HG03045 (cell line): Measurements from ENCODE around the gene FGGY.
"Not testable (repeated sequence)": the region's sequence is repeated elsewhere in the genome, so short reads cannot be mapped to it uniquely, and the experiment has no call there.

Source experiments
- ATAC-seq: cut with Tn5 transposase; IDR thresholded peaks from one replicate; pipeline ENCODE4 v1.9.1; 2021; ENCODE audit warnings: mild to moderate bottlenecking, moderate library complexity; ENCODE audit not compliant: unreplicated experiment

The FGGY gene

DNA sequence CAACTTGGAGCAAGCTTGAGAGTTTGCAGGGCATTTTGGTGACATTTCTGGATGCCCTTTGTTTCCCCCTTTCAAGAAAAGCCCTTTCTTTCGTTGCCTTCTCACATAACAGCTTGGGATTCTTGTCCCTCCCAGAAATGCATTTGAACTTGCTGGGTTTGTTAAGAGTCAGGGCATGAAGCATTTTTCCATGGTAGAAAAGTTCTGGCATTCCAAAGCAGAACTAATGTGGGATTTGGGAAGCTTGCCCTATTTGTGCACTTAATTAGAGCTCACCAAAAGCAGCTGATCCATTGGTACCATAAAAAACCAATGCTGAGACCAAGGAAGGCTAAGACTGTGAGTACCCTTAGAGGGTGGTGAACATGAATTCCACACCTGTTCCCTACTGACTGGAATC lies 418.1 kb downstream of the FGGY start:
- no peak for ATAC-seq

DNA sequence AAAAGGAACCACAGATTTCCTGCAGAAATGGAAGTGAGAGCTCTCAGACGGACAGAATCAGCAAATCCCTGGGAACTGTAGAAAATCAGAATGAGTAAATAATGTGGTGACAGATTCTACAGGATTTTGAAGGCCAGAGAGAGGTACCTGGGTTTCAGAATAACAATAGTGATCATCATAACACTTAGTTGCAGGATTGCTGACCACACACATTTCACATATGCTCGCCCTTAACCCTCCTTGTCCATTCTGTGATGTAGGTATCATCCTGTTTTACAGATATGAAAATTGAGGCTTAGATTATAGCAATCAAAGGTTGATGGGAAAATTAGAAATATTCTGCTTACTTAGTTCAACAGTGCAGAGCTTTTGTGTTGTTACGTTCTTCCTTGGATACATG lies 419.9 kb downstream of the FGGY start:
- ATAC-seq = no peak

DNA sequence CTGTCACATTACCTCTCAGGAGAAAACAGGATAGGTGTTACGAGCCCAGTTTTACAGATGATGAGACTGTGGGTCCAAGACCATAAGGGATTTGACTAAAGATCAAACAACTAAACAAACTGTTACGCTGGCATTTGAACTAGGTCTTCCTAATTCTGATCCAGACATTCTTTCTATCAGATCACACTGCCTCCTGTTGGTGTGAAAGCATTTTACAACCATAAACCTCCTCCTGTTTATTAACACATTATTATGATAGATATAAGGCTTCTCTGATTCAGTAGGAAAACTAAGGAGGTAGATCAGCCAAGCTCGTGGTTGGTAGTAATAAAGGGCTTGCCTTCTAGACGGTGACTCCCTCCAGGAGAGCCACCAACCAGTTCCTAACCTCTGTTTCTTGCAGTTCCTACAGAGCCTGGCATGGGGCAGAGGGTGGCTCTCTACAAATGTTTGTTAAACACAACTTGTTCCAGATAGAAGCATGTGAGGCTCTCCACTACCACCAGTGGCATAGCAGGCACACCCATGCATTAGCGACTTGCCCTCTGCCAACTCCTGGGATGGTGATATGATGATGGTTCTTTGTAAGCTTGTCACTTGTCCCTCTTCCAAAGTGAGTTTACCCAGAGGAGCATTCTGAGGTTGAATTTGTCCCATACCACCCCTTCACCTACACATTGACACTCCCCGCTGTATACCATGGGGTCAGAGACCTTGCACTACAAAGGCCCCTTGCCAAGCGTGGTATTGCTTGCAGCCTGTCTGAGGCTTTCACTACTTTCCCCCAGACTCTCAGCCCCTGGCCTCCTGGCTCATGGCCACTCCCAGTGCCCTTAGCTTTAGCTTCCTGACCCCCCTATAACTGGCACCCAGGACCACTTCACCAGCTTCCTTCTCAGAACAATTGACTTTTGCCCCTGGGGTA lies 421.4 kb downstream of the FGGY start:
- ATAC-seq = no peak

DNA sequence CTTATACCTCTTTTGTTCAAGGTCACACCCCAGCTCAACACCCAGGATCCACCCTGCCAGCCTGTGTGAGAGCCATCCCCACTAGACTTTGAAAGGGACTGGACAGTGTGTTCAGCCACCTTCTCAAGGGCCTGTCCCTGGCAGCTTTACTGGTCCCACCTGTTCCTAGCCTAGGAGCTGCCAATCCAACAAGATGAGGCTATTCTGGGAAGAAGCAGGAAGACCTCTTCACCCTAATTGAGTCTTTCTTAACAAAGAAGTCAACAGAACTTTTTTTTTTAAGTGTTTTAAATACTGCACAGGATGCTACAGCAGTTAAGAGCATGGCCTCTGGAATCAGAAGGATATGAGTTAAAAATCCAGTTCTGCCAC lies 422.1 kb downstream of the FGGY start:
- no peak for ATAC-seq

DNA sequence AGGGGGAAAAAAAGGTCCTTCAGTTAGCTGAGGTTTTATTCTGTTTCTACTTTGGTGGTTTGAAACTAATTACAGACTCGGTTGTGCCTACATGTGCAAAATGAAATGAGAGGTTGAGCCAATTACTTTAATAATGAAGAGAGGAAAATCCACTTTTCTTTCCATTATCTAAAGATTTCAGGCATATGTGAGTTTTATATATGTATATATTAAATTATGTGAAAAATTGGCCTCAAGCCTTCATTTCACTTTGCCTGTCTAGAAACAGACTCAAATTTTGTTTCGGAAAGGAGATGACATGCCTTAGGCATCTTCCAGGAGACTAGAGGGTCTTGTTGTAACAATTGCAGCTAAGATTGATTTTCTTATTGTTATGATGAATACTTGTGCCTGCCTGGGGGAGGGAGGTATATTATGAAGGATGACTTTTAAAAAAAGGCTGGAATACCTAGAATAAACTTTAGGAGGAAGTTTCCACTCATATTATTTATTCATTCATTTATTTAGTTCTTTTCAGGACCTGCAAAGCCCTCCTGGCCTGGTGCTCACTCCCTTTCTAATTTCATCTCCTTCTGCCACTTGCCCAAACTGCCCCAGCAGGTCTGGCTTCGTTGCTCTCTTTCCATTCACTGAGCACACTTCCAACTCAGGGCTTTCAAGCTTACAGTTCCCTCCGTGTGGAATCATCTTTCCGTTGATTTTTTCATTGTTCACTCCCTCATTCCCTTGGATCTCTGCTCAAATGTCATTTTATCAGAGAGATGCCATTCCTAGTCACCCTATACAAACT lies 423.6 kb downstream of the FGGY start:
- ATAC-seq = no peak

DNA sequence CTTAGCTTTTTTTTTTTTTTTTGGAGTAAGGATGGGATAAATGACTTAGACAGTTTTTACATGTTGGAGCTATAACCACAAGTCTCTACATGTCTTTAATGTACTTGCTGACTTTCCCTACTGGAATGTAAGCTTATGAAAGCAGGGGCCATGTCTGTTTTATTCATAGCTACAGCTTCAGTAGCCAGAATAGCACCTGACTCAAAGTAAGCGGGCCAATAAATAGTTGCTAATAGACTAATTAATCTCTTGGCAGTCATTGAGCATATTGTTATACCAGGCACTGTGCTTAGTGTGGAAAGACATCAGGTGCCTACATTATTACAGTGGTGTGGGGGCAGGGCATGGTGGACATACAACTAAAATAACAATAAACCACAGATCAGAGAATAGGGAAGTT lies 433.4 kb downstream of the FGGY start:
- no peak for ATAC-seq

DNA sequence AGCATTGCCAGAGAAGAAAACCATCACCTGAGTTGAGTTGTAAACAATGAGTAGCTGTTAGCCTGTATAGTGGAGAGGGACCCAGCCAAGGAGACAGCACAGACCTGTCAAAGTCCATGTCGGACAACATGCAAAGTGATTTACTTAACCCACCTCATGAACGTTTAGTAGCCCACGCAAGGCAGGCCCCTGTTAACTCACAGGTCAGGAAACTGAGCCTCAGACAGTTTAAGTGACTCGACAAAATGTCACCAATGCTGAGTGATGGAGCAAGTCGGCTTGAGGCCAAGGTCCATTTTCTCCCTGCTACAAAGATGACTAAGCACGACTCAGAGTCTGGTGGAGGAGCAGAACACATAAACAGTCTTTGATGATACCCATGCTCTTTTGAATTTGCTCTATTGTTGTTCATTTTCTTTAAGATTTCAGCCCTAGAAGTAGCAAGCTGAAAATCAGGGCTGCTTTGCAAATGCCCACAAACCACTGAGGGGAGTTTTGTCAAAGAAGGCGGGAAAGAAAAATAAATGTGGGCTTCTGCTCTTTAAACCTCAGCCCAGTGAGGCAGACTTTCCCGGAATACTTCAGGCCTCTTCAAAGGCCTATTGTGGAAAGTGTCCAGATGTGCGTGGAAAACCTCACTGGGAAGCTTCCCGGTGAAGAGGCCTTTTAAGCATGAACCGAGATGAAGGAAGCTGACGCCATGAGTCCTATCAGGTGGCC lies 434.0 kb downstream of the FGGY start:
- no peak for ATAC-seq

DNA sequence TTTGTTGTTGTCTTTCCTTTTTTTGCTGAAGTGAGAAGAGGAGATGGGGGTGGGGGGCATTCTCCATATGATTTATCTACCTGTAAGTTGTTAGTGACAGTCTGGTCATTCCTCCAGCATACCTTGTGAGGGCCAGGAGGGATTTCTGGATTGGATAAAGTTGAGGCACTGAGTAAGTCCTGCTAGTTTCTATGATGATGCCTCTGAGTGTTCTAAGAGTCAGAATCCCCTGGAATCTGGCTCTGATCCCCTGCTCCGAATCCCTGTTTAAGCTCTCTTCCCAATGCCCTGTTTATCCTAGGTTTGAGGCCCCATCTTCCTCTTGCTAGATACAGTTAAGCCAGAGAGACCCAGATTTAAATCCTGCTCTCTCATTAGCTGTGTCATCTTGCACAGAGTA lies 434.7 kb downstream of the FGGY start:
- no peak for ATAC-seq

DNA sequence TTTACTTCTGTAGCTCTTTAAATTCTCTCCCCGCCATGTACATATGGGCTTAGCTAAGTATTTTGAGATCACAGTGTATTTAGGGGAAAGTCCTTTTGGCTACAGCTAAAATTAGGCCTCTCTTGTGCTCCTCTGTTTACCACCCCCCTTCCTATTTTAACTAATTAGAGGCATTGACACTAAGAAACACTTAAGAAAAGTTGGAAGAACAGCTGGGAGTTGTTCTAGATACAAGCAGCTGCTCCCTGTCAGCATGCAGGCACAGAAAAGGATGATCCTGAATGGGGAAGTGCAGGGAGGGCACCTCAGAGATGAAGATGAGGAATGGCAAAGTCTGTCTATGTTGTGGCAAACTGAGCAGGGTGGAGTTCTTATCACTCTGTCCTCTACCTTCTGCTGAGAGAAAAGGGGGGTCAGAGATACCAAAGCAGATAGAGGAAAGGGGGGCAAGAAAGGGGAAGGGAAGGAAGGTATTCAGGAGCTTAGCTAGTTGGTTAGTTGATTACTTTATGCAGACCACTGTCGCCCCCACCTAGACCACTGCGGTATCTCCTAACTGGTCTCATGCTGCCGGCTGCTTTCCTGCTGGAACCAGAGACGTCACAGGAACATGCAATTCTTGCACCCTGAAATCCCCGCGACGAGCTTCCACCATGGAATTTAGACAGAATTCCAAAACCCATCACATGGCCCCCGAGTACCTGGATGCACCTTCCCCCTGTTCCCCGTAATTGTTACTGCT lies 435.5 kb downstream of the FGGY start:
- ATAC-seq = no peak

DNA sequence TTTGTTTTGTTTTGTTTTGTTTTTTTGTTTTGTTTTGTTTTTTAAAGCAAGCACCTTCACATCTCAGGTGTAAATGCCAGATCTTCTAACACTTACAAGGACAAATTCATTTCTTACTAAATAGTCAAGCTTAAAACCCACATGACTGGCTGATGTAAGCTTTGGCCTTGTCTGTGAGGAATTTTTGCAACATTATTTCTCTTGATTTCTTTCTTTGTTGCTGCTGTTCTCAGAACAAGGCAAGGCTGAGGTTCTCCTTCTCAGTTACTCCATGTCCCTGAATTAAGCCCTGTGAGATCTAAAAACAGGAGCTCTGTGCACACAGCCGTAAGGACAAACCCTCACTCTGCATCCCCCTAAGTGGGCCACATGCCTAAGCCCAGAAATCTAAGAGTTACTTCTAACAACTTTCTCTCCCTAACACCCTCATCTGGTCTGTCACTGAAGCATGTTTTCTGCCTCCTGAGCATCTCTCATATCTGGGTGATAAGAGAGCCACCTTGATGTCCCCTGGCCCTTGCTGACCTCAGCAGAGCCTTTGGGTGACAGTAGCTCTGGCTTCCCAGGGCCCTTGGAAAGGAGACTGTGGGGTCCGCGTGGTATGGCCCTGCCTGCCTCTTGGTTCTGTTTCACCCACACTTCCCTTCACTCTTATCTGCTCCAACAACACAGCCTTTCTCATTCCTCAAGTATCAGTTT lies 436.7 kb downstream of the FGGY start:
- no peak for ATAC-seq

DNA sequence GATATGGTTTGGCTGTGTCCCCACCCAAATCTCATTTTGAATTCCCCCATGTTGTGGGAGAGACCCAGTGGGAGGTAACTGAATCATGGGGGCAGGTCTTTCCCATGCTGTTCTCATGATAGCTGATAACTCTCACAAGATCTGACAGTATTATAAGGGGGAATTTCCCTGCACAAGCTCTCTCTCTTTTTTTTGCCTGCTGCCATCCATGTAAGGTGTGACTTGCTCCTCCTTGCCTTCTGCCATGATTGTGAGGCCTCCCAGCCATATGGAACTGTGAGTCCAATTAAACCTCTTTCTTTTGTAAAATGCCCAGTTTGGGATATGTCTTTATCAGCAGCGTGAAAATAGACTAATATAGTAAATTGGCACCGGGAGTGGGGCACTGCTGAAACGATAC lies 439.0 kb downstream of the FGGY start:
- ATAC-seq = not testable (repeated sequence)

DNA sequence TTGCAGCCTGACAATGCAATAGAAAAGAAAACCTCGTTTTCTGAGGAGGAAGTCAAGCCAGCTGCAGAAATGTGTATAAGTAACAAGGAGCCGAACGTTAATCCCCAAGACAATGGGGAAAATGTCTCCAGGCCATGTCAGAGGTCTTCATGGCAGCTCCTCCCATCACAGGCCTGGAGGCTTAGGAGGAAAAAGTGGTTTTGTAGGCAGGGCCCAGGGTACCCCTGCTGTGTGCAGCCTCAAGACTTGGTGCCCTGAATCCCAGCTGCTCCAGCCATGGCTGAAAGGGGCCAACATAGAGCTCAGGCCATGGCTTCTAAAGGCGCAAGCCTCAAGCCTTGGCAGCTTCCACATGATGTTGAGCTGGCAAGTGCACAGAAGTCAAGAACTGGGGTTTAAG lies 439.9 kb downstream of the FGGY start:
- no peak for ATAC-seq

DNA sequence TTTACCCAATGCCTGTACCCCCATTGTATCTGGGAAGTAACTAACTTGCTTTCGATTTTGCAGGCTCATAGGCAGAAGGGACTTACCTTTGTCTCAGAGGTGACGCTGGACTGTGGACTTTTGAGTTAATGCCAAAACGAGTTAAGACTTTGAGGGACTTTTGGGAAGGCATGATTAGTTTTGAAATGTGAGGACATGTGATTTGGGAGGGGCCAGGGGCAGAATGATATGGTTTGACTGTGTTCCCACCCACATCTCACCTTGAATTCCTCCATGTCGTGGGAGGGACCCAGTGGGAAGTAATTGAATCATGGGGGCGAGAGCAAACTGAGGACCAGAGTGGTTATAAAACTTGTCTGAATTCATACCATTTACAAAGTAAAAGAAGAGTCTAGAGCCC lies 440.7 kb downstream of the FGGY start:
- ATAC-seq = no peak

DNA sequence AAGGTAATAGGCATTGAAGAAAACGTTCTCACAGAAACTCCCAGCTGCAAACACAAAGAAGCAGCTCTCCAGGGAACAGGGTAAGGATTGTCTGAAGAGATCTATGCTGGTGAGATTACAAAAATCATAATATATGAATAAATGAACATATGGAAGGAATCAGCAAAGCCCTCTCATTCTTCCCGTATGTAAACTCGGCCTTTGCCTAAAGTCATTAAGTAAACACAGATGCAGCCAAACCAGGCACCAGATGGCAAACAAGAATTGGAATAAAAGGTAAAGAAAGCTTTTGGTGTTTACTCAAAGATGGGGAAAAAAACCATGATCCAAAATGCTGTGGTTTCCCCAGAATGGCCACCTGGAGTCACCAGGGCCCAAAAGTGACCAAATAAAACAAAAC lies 441.3 kb downstream of the FGGY start:
- ATAC-seq = no peak

DNA sequence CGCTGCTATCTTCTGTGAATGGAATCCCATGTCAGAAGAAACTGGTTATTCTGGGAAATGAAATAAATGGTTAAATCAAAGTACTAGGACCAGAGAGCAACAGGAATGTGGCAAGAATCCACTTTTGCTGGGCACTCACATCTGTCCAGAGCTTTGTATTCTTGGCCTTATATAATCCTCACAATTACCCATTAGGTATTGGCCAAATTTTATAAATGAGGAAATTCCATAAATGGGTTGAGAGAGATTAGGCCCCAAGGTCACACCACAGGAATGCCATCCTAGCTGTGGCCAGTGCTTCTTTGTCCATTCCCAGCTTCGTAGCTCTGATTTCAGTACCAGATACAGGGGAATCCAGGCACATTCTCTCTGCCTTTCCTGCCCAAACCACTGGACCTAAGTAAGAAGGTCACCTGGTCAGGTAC lies 441.7 kb downstream of the FGGY start:
- no peak for ATAC-seq

DNA sequence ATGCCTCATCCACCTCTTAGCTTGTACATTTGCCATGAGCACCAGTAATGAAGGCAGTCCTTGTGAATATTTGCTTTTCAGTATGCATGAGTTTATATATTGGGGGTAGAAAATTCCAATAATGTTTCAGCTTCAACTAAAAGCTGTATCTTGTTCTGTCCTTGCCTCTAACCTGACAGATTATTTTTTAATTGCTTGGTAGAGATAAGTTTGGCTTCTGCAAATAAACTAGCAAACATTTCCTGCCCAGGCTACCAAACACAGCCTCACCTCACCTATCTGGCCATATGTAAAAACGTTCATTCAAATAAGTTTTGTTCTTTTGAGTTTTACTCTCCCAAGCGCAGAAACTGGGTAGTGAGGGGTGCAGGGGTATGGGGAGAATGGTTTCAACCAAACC lies 442.2 kb downstream of the FGGY start:
- ATAC-seq = no peak

DNA sequence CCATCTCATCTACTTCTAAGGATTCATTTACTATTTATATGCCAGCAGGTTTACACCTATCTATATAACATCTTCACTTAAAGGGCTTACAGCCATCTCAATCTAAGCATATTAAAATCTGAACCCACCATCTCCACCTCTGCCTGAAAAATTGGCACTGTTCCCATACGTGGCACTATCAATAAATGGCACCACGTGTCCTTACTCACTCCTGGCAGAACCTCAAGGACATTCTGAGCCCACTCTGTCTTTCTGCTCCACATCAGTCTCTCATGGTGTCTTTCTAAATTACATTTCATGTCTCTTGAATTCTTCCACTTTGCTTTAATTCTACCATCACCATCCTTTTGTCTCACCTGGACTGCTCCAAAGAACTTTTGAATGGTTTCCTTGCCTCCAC lies 445.6 kb downstream of the FGGY start:
- no peak for ATAC-seq

DNA sequence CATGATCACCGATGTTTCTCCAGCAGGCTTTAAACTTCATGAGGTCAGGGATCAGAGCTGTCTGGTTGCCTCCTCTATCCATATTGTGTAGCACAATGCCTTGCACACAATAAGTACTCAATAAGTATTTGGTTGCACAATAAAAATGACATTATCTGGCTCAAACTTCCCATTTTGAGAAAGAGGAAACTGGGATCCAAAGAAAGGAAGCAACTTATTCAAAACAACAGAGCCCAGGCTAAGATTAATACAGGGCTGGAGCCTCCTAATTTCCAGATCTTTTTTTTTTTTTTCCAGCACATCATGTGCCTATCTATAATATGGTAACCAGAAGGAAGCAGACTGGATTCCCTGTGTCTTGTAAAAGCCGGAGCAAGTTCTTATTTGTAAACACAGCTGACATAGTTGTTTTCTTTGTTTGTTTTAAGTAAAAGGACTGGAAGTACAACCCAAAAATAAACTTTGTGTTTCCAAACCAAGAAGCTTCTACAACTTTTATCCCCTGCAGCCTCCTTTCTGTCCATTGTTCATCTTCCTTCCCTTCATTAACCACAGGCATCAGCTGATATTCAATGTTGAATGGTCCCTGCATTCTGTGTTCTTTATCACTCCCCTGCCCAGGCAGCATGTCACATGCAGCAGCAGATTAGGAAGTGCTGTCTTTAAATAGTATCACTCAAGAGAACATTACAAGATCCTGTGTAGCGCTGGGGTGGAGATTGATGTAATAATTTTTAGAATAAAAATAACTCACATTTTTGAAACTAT lies 446.6 kb downstream of the FGGY start:
- ATAC-seq = no peak

DNA sequence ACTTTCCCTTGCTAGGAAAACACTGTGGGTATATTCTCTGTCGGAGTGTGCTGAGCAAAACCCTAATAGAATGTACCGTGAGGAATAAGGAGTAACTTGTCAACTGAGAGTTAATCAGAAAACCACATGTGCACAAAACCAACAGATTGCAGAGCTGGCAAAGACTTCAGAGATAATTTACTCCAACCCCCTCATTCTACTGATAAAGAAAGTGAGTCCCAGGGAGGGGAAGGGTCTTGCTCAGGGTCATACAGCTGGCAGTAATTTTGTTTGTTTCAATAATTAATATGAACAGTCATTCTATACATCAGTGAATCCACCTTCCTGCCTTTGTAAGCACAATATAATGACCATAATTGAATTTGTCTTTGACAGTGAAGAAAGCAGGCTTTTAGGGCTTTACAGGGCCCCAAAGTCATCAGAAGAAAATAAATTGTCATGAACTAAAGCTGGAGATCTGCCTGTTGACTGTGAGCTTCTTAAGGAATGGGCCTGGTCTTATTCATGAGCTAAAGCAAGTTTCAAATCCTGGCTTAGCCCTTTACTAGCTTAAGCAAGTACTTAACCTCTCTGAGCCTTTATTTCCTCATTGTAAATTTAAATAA lies 450.6 kb downstream of the FGGY start:
- no peak for ATAC-seq
